OCI-LY7 (cell line): ENCODE measurements around the gene ELMO1. TPM values are rescaled to one million over a fixed set of nuclear protein-coding genes. Genes with fewer than 3 reads are reported as not detected.

Source experiments
- BruUV-seq: library from RNA; stranded (reverse); fragments of 400-500 nt; replicated peaks from 2 replicates; lab custom pipeline; 2021; lab: Mats Ljungman, UMichigan
- CTCF ChIA-PET: fragments of 300-600 bp; sonication (Branson Sonifier 250); formaldehyde crosslinking; loops from one replicate; lab custom pipeline; 2022; ENCODE audit warnings: antibody characterized with exemption; ENCODE audit not compliant: unreplicated experiment; lab: Charles Lee
- POLR2A ChIA-PET: fragments of 300-600 bp; sonication (Branson Sonifier 250); formaldehyde crosslinking; loops from one replicate; lab custom pipeline; 2022; ENCODE audit warnings: antibody characterized with exemption; lab: Charles Lee
- DNase-seq: peaks from one replicate; pipeline ENCODE4 v3.0.0-alpha.2; 2015; ENCODE audit warnings: low spot score
- H2AFZ ChIP-seq: fragments of 200-600 bp; sonication (generic), shearing (Covaris generic); 2 replicates; pipeline ENCODE4 v1.6.1; 2014; ENCODE audit warnings: mild to moderate bottlenecking, antibody characterized with exemption, low read length, moderate library complexity
- H3K27ac ChIP-seq: fragments of 200-600 bp; sonication (generic); 2 replicates; pipeline ENCODE4 v1.5.1; 2014; ENCODE audit warnings: mixed run types, low read depth, mild to moderate bottlenecking, moderate library complexity, low read length, inconsistent platforms; ENCODE audit not compliant: poor library complexity, severe bottlenecking
- H3K36me3 ChIP-seq: fragments of 200-600 bp; sonication (generic); 2 replicates; pipeline ENCODE4 v1.6.1; 2014; ENCODE audit warnings: mild to moderate bottlenecking, antibody characterized with exemption, low read length, moderate library complexity, mixed read lengths; ENCODE audit not compliant: insufficient read depth
- H3K4me1 ChIP-seq: fragments of 200-600 bp; sonication (generic); 2 replicates; pipeline ENCODE4 v1.5.1; 2014; ENCODE audit warnings: mild to moderate bottlenecking, low read length; ENCODE audit not compliant: insufficient read depth, poor library complexity, severe bottlenecking
- H3K4me2 ChIP-seq: fragments of 200-600 bp; sonication (generic); 2 replicates; pipeline ENCODE4 v1.6.1; 2014; ENCODE audit warnings: mild to moderate bottlenecking, low read length
- H3K4me3 ChIP-seq: fragments of 200-600 bp; sonication (generic); 2 replicates; pipeline ENCODE4 v1.5.1; 2014; ENCODE audit warnings: mild to moderate bottlenecking, low read depth, low read length; ENCODE audit not compliant: poor library complexity, severe bottlenecking
- H3K79me2 ChIP-seq: fragments of 200-600 bp; sonication (generic); 2 replicates; pipeline ENCODE4 v1.6.1; 2016; ENCODE audit warnings: low read depth, mild to moderate bottlenecking, low read length, moderate library complexity, mixed read lengths; ENCODE audit not compliant: insufficient read depth
- H3K9me2 ChIP-seq: fragments of 200-600 bp; sonication (generic); 2 replicates; pipeline ENCODE4 v1.6.1; 2016; ENCODE audit warnings: mild to moderate bottlenecking, low read length, mixed read lengths; ENCODE audit not compliant: insufficient read depth
- H3K9me3 ChIP-seq: fragments of 200-600 bp; sonication (generic); 2 replicates; pipeline ENCODE4 v1.6.1; 2014; ENCODE audit warnings: mild to moderate bottlenecking, mixed run types, low read length, mixed read lengths
- H4K20me1 ChIP-seq: fragments of 200-600 bp; sonication (generic); 2 replicates; pipeline ENCODE4 v1.6.1; 2014; ENCODE audit warnings: mild to moderate bottlenecking, antibody characterized with exemption, low read length, moderate library complexity, mixed read lengths; ENCODE audit not compliant: insufficient read depth
- CTCF ChIP-seq: fragments of 200-600 bp; sonication (generic); conservative IDR thresholded peaks from 2 replicates; pipeline ENCODE4 v1.5.1; 2014; ENCODE audit warnings: mild to moderate bottlenecking, antibody characterized with exemption, low read length, moderate library complexity, mixed read lengths
- EZH2phosphoT487 ChIP-seq: fragments of 200-600 bp; sonication (generic); IDR thresholded peaks from 2 replicates; pipeline ENCODE4 v1.6.1; 2018; ENCODE audit warnings: low read depth, borderline replicate concordance, mild to moderate bottlenecking, mixed run types, antibody characterized with exemption, low read length, moderate library complexity, mixed read lengths
- intact Hi-C: fragments of 100-400 bp; cut with micrococcal nuclease; formaldehyde crosslinking; loops from one replicate; pipeline ENCODE4 v1.10.0; 2022; ENCODE audit not compliant: unreplicated experiment
- total RNA-seq, 2 experiments: library from RNA; depleted of rRNA in 1 of 2; stranded (reverse); fragments of >200 nt in 1 of 2; shearing (Covaris generic) in 1 of 2; gene quantifications; 2 replicates each; pipeline ENCODE4 v1.2.3, GENCODE V29; 2014 to 2022

Gene ELMO1
- total RNA-seq, 2 experiments from 2014 or later, result 101 to 103 TPM

GRCh38 chr7:37408291-37409228 is 40.1 kb downstream of the ELMO1 start:
- no peaks in the 10 kb centered on the region for H3K4me1 ChIP-seq
- intact Hi-C loops, result no loop called here
- no peak overlapping the region for H3K27ac ChIP-seq
- H3K9me3 ChIP-seq, result no peaks in the 10 kb centered on the region
- H2AFZ ChIP-seq, result no peak overlapping the region
- H3K36me3 ChIP-seq, result no peaks in the 10 kb centered on the region
- ChIA-PET CTCF (no interaction called here), POLR2A (interaction anchor here (1.0 kb wide), 1 partner anchor 73 kb away, joined by 3 read pairs; no protein-coding TSS in a partner anchor)
- peaks cover 4% of the 10 kb centered on the region; the same call in 1 of the 2 replicates for H3K9me2 ChIP-seq
- TF ChIP-seq CTCF (no peak), EZH2phosphoT487 (no peak)
- no TSS peak for BruUV-seq
- H4K20me1 ChIP-seq, result no peaks in the 10 kb centered on the region
- no peak overlapping the region; the same call in 1 of the 2 replicates for H3K4me2 ChIP-seq
- no peak for DNase-seq
- H3K4me3 ChIP-seq, result no peak overlapping the region
- H3K79me2 ChIP-seq, result no peaks in the 10 kb centered on the region

GRCh38 chr7:37405603-37406122 is 43.0 kb downstream of the ELMO1 start:
- Histone ChIP-seq H3K4me1 (no peaks in the 10 kb centered on the region), H3K4me3 (no peak overlapping the region), H3K9me3 (no peaks in the 10 kb centered on the region), H3K36me3 (no peaks in the 10 kb centered on the region), H3K4me2 (no peak overlapping the region), H3K27ac (no peak overlapping the region), H4K20me1 (no peaks in the 10 kb centered on the region), H3K79me2 (no peaks in the 10 kb centered on the region), H2AFZ (no peak overlapping the region), H3K9me2 (peaks cover 4% of the 10 kb centered on the region; the same call in 1 of the 2 replicates)
- no peak for TF ChIP-seq CTCF
- no peak for TF ChIP-seq EZH2phosphoT487
- ChIA-PET POLR2A (no interaction called here), CTCF (no interaction called here)
- intact Hi-C loops, result no loop called here
- DNase-seq, result no peak
- BruUV-seq, result no TSS peak
